Effector memory CD4-positive, alpha-beta T cell (primary cell): ENCODE measurements around the gene CASP2.
A peak's percentile ranks its signal among the peaks of the same experiment; 100 is the strongest.

Experiments
- DNase-seq, 3 donors: peaks; one replicate each; pipeline ENCODE4 v3.0.0-alpha.2; 2020
- H3K27ac ChIP-seq: 2 replicates; pipeline ENCODE4 v1.7.0; 2013; ENCODE audit warnings: mild to moderate bottlenecking, low read length, moderate library complexity; ENCODE audit not compliant: insufficient read depth, poor library complexity, severe bottlenecking
- H3K27me3 ChIP-seq: replicated peaks from 2 replicates; pipeline ENCODE4 v1.7.0; 2013; ENCODE audit warnings: mild to moderate bottlenecking, low read length; ENCODE audit not compliant: insufficient read depth, control insufficient read depth, poor library complexity, severe bottlenecking
- H3K36me3 ChIP-seq: 2 replicates; pipeline ENCODE4 v1.7.0; 2013; ENCODE audit warnings: mild to moderate bottlenecking, low read length, moderate library complexity; ENCODE audit not compliant: control insufficient read depth, insufficient read depth
- H3K4me1 ChIP-seq: 2 replicates; pipeline ENCODE4 v1.7.0; 2013; ENCODE audit warnings: low read length, mild to moderate bottlenecking; ENCODE audit not compliant: control insufficient read depth, insufficient read depth, poor library complexity, severe bottlenecking
- H3K4me3 ChIP-seq: 2 replicates; pipeline ENCODE4 v1.7.0; 2013; ENCODE audit warnings: low read length, low read depth, mild to moderate bottlenecking; ENCODE audit not compliant: insufficient read depth, poor library complexity, severe bottlenecking
- H3K9me3 ChIP-seq: 2 replicates; pipeline ENCODE4 v1.7.0; 2013; ENCODE audit warnings: mild to moderate bottlenecking, low read length, moderate library complexity; ENCODE audit not compliant: control insufficient read depth

Gene CASP2

GRCh38 chr7:143280566-143280965, 7.6 kb upstream of the CASP2 start:
- Histone ChIP-seq H3K4me1 (peaks cover 18% of the 10 kb centered on the region), H3K27ac (peak overlapping the region; percentile 77)

GRCh38 chr7:143281529-143281928, 6.6 kb upstream of the CASP2 start:
- Histone ChIP-seq H3K9me3 (no peaks in the 10 kb centered on the region), H3K27me3 (no peaks in the 10 kb centered on the region), H3K4me3 (no peak overlapping the region), H3K27ac (no peak overlapping the region), H3K36me3 (no peaks in the 10 kb centered on the region), H3K4me1 (peaks cover 18% of the 10 kb centered on the region)
- DNase-seq = no peak

More at GRCh38 chr7:143280566-143280965, 7.6 kb upstream of the CASP2 start:
- no peak overlapping the region for H3K4me3 ChIP-seq
- no peak for DNase-seq
- no peaks in the 10 kb centered on the region for H3K27me3 ChIP-seq
- no peaks in the 10 kb centered on the region for H3K9me3 ChIP-seq
- H3K36me3 ChIP-seq = no peaks in the 10 kb centered on the region

- Histone ChIP-seq H3K4me1 (peaks cover 18% of the 10 kb centered on the region), H3K27ac (no peak overlapping the region), H3K9me3 (no peaks in the 10 kb centered on the region), H3K27me3 (no peaks in the 10 kb centered on the region), H3K36me3 (no peaks in the 10 kb centered on the region), H3K4me3 (no peak overlapping the region)
- DNase-seq = no peak
These were observed 6.0 kb upstream of the CASP2 start for GRCh38 chr7:143282124-143282523.

DNA sequence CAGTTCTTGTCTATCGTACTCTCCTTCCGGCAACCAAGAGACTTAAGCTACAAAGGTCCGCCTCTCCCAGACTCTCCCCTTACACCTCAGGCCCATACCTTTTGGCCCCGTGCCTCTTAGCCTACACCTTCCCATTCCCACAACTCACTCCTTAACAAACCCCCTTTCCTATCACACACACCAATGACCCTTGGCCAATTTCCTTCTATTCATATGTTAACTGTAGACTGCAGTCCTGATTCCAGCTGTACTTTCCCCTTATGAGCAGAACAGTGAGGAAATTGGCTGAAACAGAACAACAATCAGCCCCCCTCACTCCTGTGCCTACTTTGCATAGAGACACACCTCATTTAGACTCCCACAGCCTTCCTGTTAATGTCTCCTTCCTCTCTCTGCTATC, 4.8 kb upstream of the CASP2 start:
- DNase-seq = no peak
- no peak overlapping the region for H3K27ac ChIP-seq
- peaks cover 24% of the 10 kb centered on the region for H3K4me1 ChIP-seq
- no peaks in the 10 kb centered on the region for H3K36me3 ChIP-seq
- H3K9me3 ChIP-seq = no peaks in the 10 kb centered on the region
- no peak overlapping the region for H3K4me3 ChIP-seq
- no peaks in the 10 kb centered on the region for H3K27me3 ChIP-seq

- H3K36me3 ChIP-seq = no peaks in the 10 kb centered on the region
- H3K9me3 ChIP-seq = no peaks in the 10 kb centered on the region
- no peak within 1 kb of the TSS for H3K4me3 ChIP-seq
- no peaks in the 10 kb centered on the region for H3K27me3 ChIP-seq
- DNase-seq = no peak
- H3K27ac ChIP-seq = no peak within 1 kb of the TSS
- peaks cover 19% of the 10 kb centered on the region for H3K4me1 ChIP-seq
These were observed 3.3 kb upstream of the CASP2 start, which contains the start of gene TMEM139 for GRCh38 chr7:143284591-143285469. Gene TMEM139 (plus strand): TSS chr7:143284958. CDS start chr7:143285958, 1,000 bp downstream.

- Histone ChIP-seq H3K9me3 (no peaks in the 10 kb centered on the region), H3K4me3 (no peak overlapping the region), H3K27ac (no peak overlapping the region), H3K4me1 (peaks cover 16% of the 10 kb centered on the region), H3K36me3 (no peaks in the 10 kb centered on the region), H3K27me3 (no peaks in the 10 kb centered on the region)
- no peak for DNase-seq
These were observed 2.7 kb upstream of the CASP2 start for GRCh38 chr7:143285470-143285778.

DNA sequence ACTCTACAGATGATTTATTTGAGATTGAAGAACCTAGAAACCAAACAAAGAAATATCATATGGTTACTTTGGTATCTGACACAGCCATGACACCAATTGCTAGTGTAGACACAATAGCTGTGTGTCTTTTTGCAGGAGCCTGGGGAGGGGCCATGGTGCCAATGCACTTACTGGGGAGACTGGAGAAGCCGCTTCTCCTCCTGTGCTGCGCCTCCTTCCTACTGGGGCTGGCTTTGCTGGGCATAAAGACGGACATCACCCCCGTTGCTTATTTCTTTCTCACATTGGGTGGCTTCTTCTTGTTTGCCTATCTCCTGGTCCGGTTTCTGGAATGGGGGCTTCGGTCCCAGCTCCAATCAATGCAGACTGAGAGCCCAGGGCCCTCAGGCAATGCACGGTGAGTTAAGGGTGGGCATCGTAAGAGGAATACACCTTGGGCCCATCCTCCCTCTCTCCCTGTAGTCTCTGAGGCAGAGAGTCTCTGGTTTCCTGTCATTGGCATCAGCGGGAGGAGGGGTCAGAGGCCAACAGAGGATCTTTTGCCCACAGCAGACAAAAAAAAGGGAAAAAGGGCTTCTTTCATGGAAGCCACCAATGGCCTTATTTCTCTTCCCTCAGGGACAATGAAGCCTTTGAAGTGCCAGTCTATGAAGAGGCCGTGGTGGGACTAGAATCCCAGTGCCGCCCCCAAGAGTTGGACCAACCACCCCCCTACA, 2.2 kb upstream of the CASP2 start:
- DNase-seq = no peak
- H3K27me3 ChIP-seq = no peaks in the 10 kb centered on the region
- H3K27ac ChIP-seq = no peak overlapping the region
- no peaks in the 10 kb centered on the region for H3K9me3 ChIP-seq
- peaks cover 14% of the 10 kb centered on the region for H3K4me1 ChIP-seq
- no peak overlapping the region for H3K4me3 ChIP-seq
- H3K36me3 ChIP-seq = no peaks in the 10 kb centered on the region

- H3K9me3 ChIP-seq = no peaks in the 10 kb centered on the region
- H3K36me3 ChIP-seq = peaks cover 1% of the 10 kb centered on the region
- H3K4me3 ChIP-seq = no peak overlapping the region
- DNase-seq = no peak
- no peaks in the 10 kb centered on the region for H3K27me3 ChIP-seq
- peaks cover 14% of the 10 kb centered on the region for H3K4me1 ChIP-seq
- H3K27ac ChIP-seq = no peak overlapping the region
These were observed 1.6 kb upstream of the CASP2 start for GRCh38 chr7:143286522-143286890.

DNA sequence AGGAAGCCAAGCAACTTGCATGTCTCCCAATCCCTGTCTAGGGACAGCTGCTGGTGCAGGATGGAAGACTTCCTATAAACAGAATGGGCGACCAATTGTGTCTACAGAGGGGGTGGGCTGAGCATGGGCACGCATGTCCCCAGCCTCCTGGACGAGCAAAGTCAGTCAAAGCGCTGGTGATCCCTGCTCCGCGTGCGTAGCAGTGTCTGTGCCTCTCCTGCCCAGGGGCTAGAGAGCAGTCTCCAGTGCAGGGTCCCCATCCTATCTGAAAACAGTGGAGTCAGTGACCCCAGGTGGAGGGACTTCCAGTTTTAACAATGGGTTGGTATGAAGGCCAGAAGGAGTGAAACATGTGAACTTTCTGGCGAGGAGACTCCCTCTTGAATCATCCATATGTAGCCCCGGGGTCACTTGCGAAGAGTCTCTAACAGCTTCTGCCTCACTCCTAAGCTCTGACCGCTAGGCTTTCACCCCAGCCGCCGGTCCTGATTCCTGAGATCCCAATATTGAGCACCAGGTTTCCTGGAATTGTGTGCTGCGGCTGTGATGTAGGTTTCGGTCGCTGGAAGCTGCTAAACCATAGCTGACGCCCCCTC, 714 bp upstream of the CASP2 start:
- no peaks in the 10 kb centered on the region for H3K9me3 ChIP-seq
- peak overlapping the region; percentile 64 for H3K27ac ChIP-seq
- no peaks in the 10 kb centered on the region for H3K27me3 ChIP-seq
- H3K36me3 ChIP-seq = peaks cover 11% of the 10 kb centered on the region
- no peak for DNase-seq
- peaks cover 14% of the 10 kb centered on the region for H3K4me1 ChIP-seq
- H3K4me3 ChIP-seq = peak overlapping the region; percentile 30

GRCh38 chr7:143288836-143289235, 685 bp downstream of the CASP2 start:
- H3K27me3 ChIP-seq = no peaks in the 10 kb centered on the region

More at GRCh38 chr7:143288836-143289235, 685 bp downstream of the CASP2 start:
- Histone ChIP-seq H3K36me3 (peaks cover 25% of the 10 kb centered on the region), H3K4me3 (peak overlapping the region; percentile 77), H3K9me3 (no peaks in the 10 kb centered on the region), H3K27ac (peak overlapping the region; percentile 73), H3K4me1 (peaks cover 14% of the 10 kb centered on the region)
- no peak for DNase-seq
